Skeletal muscle cell (primary cell): Measurements from ENCODE around the gene QSOX2.
"Not testable (repeated sequence)": the region's sequence is repeated elsewhere in the genome, so short reads cannot be mapped to it uniquely, and the experiment has no call there.

Experiments used
- DNase-seq: peaks from one replicate; pipeline ENCODE4 v3.0.0-alpha.2; 2010; ENCODE audit warnings: low read depth
- H3K4me3 ChIP-seq: 2 replicates; pipeline ENCODE4 v1.5.1; 2011; ENCODE audit warnings: low read depth, mild to moderate bottlenecking, control low read depth, low read length, moderate library complexity

Gene QSOX2

GRCh38 chr9:136241542-136241941, 4.1 kb downstream of the QSOX2 start:
- no peak for DNase-seq

GRCh38 chr9:136240941-136241340, 4.7 kb downstream of the QSOX2 start:
- no peak for DNase-seq
- no peak overlapping the region for H3K4me3 ChIP-seq

More at GRCh38 chr9:136241542-136241941, 4.1 kb downstream of the QSOX2 start:
- H3K4me3 ChIP-seq, result no peak overlapping the region

GRCh38 chr9:136239983-136240330, 5.7 kb downstream of the QSOX2 start:
- DNase-seq, result no peak
- no peak overlapping the region for H3K4me3 ChIP-seq

- no peak overlapping the region for H3K4me3 ChIP-seq
- no peak for DNase-seq
Observed at GRCh38 chr9:136239135-136239982, 6.3 kb downstream of the QSOX2 start.

GRCh38 chr9:136238342-136238732, 7.3 kb downstream of the QSOX2 start:
- no peak overlapping the region for H3K4me3 ChIP-seq
- DNase-seq, result no peak

GRCh38 chr9:136237486-136238341, 7.9 kb downstream of the QSOX2 start:
- no peak for DNase-seq
- H3K4me3 ChIP-seq, result no peak overlapping the region

- not testable (repeated sequence) for H3K4me3 ChIP-seq, DNase-seq
Observed at GRCh38 chr9:136236471-136237410, 8.9 kb downstream of the QSOX2 start.

- no peak overlapping the region for H3K4me3 ChIP-seq
- no peak for DNase-seq
Observed at GRCh38 chr9:136235709-136236455, 9.7 kb downstream of the QSOX2 start.

- no peak overlapping the region for H3K4me3 ChIP-seq
- no peak for DNase-seq
Observed at GRCh38 chr9:136235171-136235570, 10.4 kb downstream of the QSOX2 start.

- no peak overlapping the region for H3K4me3 ChIP-seq
- DNase-seq, result no peak
Observed at GRCh38 chr9:136234597-136234996, 11.0 kb downstream of the QSOX2 start.

- H3K4me3 ChIP-seq, result no peak overlapping the region
- no peak for DNase-seq
Observed at GRCh38 chr9:136233868-136234267, 11.7 kb downstream of the QSOX2 start.

GRCh38 chr9:136233411-136233810, 12.2 kb downstream of the QSOX2 start:
- DNase-seq, result no peak
- no peak overlapping the region for H3K4me3 ChIP-seq

GRCh38 chr9:136232969-136233368, 12.6 kb downstream of the QSOX2 start:
- no peak overlapping the region for H3K4me3 ChIP-seq
- no peak for DNase-seq

GRCh38 chr9:136231478-136232297, 13.9 kb downstream of the QSOX2 start:
- no peak for DNase-seq
- H3K4me3 ChIP-seq, result no peak overlapping the region

- no peak for DNase-seq
- no peak overlapping the region for H3K4me3 ChIP-seq
Observed at GRCh38 chr9:136230773-136231172, 14.8 kb downstream of the QSOX2 start.

- H3K4me3 ChIP-seq, result no peak overlapping the region
- DNase-seq, result no peak
Observed at GRCh38 chr9:136230365-136230764, 15.2 kb downstream of the QSOX2 start.

GRCh38 chr9:136229096-136230065, 16.2 kb downstream of the QSOX2 start:
- no peak for DNase-seq
- H3K4me3 ChIP-seq, result no peak overlapping the region
